Liver (tissue), 9 donors: ENCODE measurements around the gene PLSCR3. TPM values are rescaled to one million over a fixed set of nuclear protein-coding genes. Genes with fewer than 3 reads are reported as not detected.

ENCODE experiments used
- DNase-seq: peaks from one replicate; pipeline ENCODE4 v3.0.0-alpha.2; 2017; ENCODE audit warnings: low spot score
- H3K27ac ChIP-seq, 2 donors: one replicate each; pipeline ENCODE4 v1.7.0; 2013; ENCODE audit warnings: inconsistent platforms in 2 of 2, low read length in 2 of 2, control low read depth in 1 of 2, low read depth in 1 of 2, mild to moderate bottlenecking in 1 of 2
- H3K27me3 ChIP-seq, 4 donors: one replicate each; pipeline versions ENCODE4 v1.6.1 to v1.7.0; 2013; ENCODE audit warnings: low read length in 3 of 4, inconsistent platforms in 1 of 4, mild to moderate bottlenecking in 1 of 4, moderate library complexity in 1 of 4; ENCODE audit not compliant: control insufficient read depth in 4 of 4, insufficient read depth in 4 of 4
- H3K36me3 ChIP-seq, 4 donors: one replicate each; pipeline versions ENCODE4 v1.6.1 to v1.7.0; 2013; ENCODE audit warnings: low read length in 3 of 4, mild to moderate bottlenecking in 3 of 4, low read depth in 1 of 4, moderate library complexity in 1 of 4; ENCODE audit not compliant: control insufficient read depth in 4 of 4, insufficient read depth in 3 of 4
- H3K4me1 ChIP-seq, 4 donors: one replicate each; pipeline versions ENCODE4 v1.6.1 to v1.7.0; 2013; ENCODE audit warnings: low read length in 3 of 4, mild to moderate bottlenecking in 3 of 4, moderate library complexity in 1 of 4; ENCODE audit not compliant: control insufficient read depth in 4 of 4, insufficient read depth in 4 of 4
- H3K4me3 ChIP-seq, 3 donors: one replicate each; pipeline versions ENCODE4 v1.6.1 to v1.7.0; 2013; ENCODE audit warnings: low read length in 3 of 3, control low read depth in 1 of 3, low read depth in 1 of 3, mild to moderate bottlenecking in 1 of 3
- H3K9ac ChIP-seq, 2 donors: one replicate each; pipeline ENCODE4 v1.7.0; 2013; ENCODE audit warnings: low read length in 2 of 2, mild to moderate bottlenecking in 2 of 2, moderate library complexity in 2 of 2, control low read depth in 1 of 2, low read depth in 1 of 2
- H3K9me3 ChIP-seq, 4 donors: one replicate each; pipeline versions ENCODE4 v1.6.1 to v1.7.0; 2013; ENCODE audit warnings: low read length in 3 of 4; ENCODE audit not compliant: control insufficient read depth in 4 of 4
- FOXA1 ChIP-seq: IDR thresholded peaks from 2 replicates; pipeline ENCODE4 v1.6.1; 2016; ENCODE audit warnings: antibody characterized with exemption
- FOXA2 ChIP-seq: IDR thresholded peaks from 2 replicates; pipeline ENCODE4 v1.6.1; 2016; ENCODE audit warnings: antibody characterized with exemption
- GABPA ChIP-seq, 2 donors: IDR thresholded peaks in 1 of 2; conservative IDR thresholded peaks in 1 of 2; 2 replicates each; pipeline ENCODE4 v1.6.1; 2016; ENCODE audit warnings: antibody characterized with exemption in 2 of 2, mild to moderate bottlenecking in 1 of 2, moderate library complexity in 1 of 2
- HNF4A ChIP-seq, 2 donors: conservative IDR thresholded peaks; 2 replicates each; pipeline ENCODE4 v1.6.1; 2016; ENCODE audit warnings: antibody characterized with exemption in 2 of 2, mild to moderate bottlenecking in 2 of 2
- HNF4G ChIP-seq: IDR thresholded peaks from 2 replicates; pipeline ENCODE4 v1.6.1; 2016; ENCODE audit warnings: antibody characterized with exemption
- JUND ChIP-seq, 2 donors: IDR thresholded peaks; 2 replicates each; pipeline ENCODE4 v1.6.1; 2016; ENCODE audit warnings: antibody characterized with exemption in 2 of 2
- NR2F2 ChIP-seq: IDR thresholded peaks from 2 replicates; pipeline ENCODE4 v1.6.1; 2016; ENCODE audit warnings: antibody characterized with exemption
- RAD21 ChIP-seq, 2 donors: IDR thresholded peaks; 2 replicates each; pipeline ENCODE4 v1.6.1; 2016; ENCODE audit warnings: antibody characterized with exemption in 2 of 2, mild to moderate bottlenecking in 2 of 2
- SP1 ChIP-seq: IDR thresholded peaks from 2 replicates; pipeline ENCODE4 v1.6.1; 2018; ENCODE audit warnings: antibody characterized with exemption, mild to moderate bottlenecking
- YY1 ChIP-seq: IDR thresholded peaks from 2 replicates; pipeline ENCODE4 v1.6.1; 2016; ENCODE audit warnings: antibody characterized with exemption, mild to moderate bottlenecking
- WGBS: extraction: QIAGEN DNeasy Blood & Tissue Kit; methylation state at CpG from one replicate; pipeline ENCODE4 v1.1.7; 2013; 5-methylcytosine and 5-hydroxymethylcytosine counted together
- polyA plus RNA-seq, 2 donors: library from polyadenylated mRNA; stranded (reverse) in 1 of 2; unstranded in 1 of 2; fragments of 200-250 nt in 1 of 2; fragments of >200 nt in 1 of 2; fragmentation: Nextera tagmentation in 1 of 2; extraction: Ambion mirVana in 1 of 2; gene quantifications; one replicate each; pipeline versions ENCODE4 v1.2.1 to v1.2.3, GENCODE V29; 2013 to 2015
- total RNA-seq, 2 donors: library from RNA; depleted of rRNA; stranded (reverse); fragments of >200 nt; gene quantifications; one replicate each; pipeline ENCODE4 v1.2.3, GENCODE V29; 2014
- TF ChIP-seq, protein P1 (sequence below): IDR thresholded peaks from 2 replicates; pipeline ENCODE4 v1.6.1; 2016; ENCODE audit warnings: antibody characterized with exemption
- TF ChIP-seq, protein P2 (sequence below): IDR thresholded peaks from 2 replicates; pipeline ENCODE4 v1.6.1; 2016; ENCODE audit warnings: antibody characterized with exemption, mild to moderate bottlenecking
- TF ChIP-seq, protein P3 (sequence below): fragments of 150-350 bp; IDR thresholded peaks from 2 replicates; pipeline ENCODE4 v1.5.1; 2017; ENCODE audit warnings: improper control_type of control experiment, low read depth, low read length; ENCODE audit not compliant: missing input control
- TF ChIP-seq, protein P4 (sequence below): IDR thresholded peaks from 2 replicates; pipeline ENCODE4 v1.6.1; 2016; ENCODE audit warnings: antibody characterized with exemption
- donor health status: healthy.
- donor health status: healthy.
- donor health status: healthy.
- donor health status: healthy.
- donor health status: healthy.

The PLSCR3 gene
- total and polyA plus RNA-seq, 4 donors: 2.8 to 10.9 (median 4.1) TPM

DNA sequence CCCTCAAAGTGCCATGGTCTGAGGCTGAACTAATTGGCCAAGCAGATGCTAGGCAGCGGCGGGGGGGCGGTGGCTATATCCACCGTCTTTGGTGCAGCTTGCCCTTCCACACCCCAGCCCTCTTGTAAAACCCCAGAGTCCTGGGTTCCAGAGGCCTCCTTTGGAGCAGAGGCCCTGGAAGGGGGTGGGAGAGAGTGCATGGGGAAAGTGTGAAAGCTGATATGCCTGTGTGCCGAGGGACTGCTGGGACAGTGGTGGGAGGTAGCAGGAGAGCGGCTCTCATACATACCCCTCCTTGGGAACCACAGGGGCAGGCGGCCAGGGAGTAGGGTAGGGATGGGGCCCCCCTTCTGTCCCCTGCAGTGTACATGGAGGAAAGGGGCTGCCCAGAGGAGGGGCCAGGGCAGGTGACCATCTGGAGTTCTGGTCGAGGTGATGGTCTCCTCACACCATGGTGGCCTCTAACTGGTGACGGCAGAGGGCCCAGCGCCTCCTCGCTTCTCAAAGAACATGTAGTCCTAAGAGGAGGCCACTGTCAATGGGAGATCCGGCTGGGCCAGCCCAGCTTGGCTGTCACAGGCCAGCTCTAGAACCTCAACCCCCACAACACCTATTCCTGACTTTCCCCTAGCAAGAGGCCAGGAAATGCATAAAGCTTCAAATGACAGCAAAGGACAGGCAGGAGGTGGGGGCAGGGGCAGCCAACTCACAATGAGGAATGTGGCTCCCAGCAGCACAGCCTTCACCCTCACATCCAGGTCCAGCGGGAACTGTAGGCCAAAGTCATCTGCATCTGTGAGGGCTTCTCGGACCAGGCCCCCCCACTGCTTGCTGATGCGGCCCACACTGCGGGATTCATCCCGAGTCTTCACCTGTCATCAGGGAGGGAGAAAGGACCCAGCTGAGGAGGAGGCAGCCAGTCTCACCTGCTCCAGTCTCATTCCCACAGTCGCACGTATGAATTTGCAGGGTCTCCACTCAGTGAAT, 4.1 kb downstream of the PLSCR3 start:
- H3K36me3 ChIP-seq: peaks cover 0 to 8% (median 6%) of the 10 kb centered on the region in 4 donors

More for the DNA sequence above, 4.1 kb downstream of the PLSCR3 start:
- no peaks in the 10 kb centered on the region for H3K27me3 ChIP-seq
- no peak for TF ChIP-seq HNF4A (conservative IDR thresholded peaks at IDR 0.05)
- TF ChIP-seq FOXA1: no peak
- TF ChIP-seq, protein P1, sequence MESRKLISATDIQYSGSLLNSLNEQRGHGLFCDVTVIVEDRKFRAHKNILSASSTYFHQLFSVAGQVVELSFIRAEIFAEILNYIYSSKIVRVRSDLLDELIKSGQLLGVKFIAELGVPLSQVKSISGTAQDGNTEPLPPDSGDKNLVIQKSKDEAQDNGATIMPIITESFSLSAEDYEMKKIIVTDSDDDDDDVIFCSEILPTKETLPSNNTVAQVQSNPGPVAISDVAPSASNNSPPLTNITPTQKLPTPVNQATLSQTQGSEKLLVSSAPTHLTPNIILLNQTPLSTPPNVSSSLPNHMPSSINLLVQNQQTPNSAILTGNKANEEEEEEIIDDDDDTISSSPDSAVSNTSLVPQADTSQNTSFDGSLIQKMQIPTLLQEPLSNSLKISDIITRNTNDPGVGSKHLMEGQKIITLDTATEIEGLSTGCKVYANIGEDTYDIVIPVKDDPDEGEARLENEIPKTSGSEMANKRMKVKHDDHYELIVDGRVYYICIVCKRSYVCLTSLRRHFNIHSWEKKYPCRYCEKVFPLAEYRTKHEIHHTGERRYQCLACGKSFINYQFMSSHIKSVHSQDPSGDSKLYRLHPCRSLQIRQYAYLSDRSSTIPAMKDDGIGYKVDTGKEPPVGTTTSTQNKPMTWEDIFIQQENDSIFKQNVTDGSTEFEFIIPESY: no peak
- no peak for TF ChIP-seq SP1
- no peak for TF ChIP-seq HNF4G
- TF ChIP-seq, protein P2, sequence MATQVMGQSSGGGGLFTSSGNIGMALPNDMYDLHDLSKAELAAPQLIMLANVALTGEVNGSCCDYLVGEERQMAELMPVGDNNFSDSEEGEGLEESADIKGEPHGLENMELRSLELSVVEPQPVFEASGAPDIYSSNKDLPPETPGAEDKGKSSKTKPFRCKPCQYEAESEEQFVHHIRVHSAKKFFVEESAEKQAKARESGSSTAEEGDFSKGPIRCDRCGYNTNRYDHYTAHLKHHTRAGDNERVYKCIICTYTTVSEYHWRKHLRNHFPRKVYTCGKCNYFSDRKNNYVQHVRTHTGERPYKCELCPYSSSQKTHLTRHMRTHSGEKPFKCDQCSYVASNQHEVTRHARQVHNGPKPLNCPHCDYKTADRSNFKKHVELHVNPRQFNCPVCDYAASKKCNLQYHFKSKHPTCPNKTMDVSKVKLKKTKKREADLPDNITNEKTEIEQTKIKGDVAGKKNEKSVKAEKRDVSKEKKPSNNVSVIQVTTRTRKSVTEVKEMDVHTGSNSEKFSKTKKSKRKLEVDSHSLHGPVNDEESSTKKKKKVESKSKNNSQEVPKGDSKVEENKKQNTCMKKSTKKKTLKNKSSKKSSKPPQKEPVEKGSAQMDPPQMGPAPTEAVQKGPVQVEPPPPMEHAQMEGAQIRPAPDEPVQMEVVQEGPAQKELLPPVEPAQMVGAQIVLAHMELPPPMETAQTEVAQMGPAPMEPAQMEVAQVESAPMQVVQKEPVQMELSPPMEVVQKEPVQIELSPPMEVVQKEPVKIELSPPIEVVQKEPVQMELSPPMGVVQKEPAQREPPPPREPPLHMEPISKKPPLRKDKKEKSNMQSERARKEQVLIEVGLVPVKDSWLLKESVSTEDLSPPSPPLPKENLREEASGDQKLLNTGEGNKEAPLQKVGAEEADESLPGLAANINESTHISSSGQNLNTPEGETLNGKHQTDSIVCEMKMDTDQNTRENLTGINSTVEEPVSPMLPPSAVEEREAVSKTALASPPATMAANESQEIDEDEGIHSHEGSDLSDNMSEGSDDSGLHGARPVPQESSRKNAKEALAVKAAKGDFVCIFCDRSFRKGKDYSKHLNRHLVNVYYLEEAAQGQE: no peak
- TF ChIP-seq FOXA2: no peak
- TF ChIP-seq NR2F2: no peak
- no peak for TF ChIP-seq JUND (IDR thresholded peaks at IDR 0.05)
- TF ChIP-seq, protein P3, sequence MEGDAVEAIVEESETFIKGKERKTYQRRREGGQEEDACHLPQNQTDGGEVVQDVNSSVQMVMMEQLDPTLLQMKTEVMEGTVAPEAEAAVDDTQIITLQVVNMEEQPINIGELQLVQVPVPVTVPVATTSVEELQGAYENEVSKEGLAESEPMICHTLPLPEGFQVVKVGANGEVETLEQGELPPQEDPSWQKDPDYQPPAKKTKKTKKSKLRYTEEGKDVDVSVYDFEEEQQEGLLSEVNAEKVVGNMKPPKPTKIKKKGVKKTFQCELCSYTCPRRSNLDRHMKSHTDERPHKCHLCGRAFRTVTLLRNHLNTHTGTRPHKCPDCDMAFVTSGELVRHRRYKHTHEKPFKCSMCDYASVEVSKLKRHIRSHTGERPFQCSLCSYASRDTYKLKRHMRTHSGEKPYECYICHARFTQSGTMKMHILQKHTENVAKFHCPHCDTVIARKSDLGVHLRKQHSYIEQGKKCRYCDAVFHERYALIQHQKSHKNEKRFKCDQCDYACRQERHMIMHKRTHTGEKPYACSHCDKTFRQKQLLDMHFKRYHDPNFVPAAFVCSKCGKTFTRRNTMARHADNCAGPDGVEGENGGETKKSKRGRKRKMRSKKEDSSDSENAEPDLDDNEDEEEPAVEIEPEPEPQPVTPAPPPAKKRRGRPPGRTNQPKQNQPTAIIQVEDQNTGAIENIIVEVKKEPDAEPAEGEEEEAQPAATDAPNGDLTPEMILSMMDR: no peak
- no peak for TF ChIP-seq YY1
- TF ChIP-seq, protein P4, sequence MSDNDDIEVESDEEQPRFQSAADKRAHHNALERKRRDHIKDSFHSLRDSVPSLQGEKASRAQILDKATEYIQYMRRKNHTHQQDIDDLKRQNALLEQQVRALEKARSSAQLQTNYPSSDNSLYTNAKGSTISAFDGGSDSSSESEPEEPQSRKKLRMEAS: no peak
- no peak for TF ChIP-seq GABPA (IDR thresholded peaks at IDR 0.05 in 1 of 2, conservative IDR thresholded peaks at IDR 0.05 in 1 of 2)
- no peak for TF ChIP-seq RAD21 (IDR thresholded peaks at IDR 0.05)
- H3K9me3 ChIP-seq: no peaks in the 10 kb centered on the region
- no peak overlapping the region for H3K27ac ChIP-seq
- WGBS: 91% methylated on average over 19 of the region's 19 CpGs
- no peak for DNase-seq
- no peak overlapping the region for H3K9ac ChIP-seq
- peaks cover 0 to 14% (median 8%) of the 10 kb centered on the region in 4 donors for H3K4me1 ChIP-seq
- H3K4me3 ChIP-seq: no peak overlapping the region
